ENCODE results near the gene IFNL1. TPM values are rescaled to one million over a fixed set of nuclear protein-coding genes. Genes with fewer than 3 reads are reported as not detected.
A peak's percentile ranks its signal among the peaks of the same experiment; 100 is the strongest.

IFNL1 gene
- total and polyA plus RNA-seq, 9 donors, result not detected

DNA sequence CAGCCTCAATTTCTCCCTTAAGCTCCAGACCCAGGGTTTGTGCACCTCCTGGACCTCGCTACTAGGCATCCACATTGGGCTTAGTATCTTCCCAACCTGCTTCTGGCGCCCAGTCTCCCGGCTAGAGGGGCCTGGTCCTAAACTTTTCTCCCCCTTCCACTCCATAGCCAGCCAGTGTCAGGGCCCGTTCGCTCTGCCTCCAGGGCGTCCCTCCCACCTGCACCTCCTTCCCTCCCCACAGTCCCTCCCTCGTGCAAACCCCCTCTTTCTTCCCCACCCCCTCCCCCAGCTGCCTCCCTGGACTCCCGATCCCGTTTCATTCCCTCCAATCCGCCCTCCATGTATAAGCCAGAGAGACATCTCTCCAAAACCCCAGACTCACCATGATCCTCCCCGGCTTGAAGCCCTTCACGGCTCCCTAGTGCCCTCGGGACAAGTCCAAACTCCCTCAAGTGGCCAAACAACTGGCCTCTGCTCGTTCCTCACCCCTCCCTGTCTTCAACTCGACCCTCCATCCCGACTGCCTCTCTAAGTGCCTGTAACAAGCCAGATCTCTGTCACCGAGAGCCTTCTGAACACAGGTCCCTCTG is 45.0 kb downstream of the IFNL1 start:
- peaks cover 18% of the 10 kb centered on the region for H3K36me3 ChIP-seq (ENCODE audit: control insufficient read depth, insufficient read depth, low read length)
- peak overlapping the region; percentile 81 for H3K4me3 ChIP-seq (ENCODE audit: low read length)
- peaks cover 34% of the 10 kb centered on the region for H3K4me1 ChIP-seq (ENCODE audit: control insufficient read depth, insufficient read depth, low read length)
- 2% methylated on average over 17 of the region's 17 CpGs for WGBS (ENCODE audit: insufficient coverage)
- no peak for DNase-seq
- peak overlapping the region; percentile 83 for H3K27ac ChIP-seq (ENCODE audit: low read length)
- no peaks in the 10 kb centered on the region for H3K27me3 ChIP-seq (ENCODE audit: control insufficient read depth, insufficient read depth, low read length)
- no peaks in the 10 kb centered on the region for H3K9me3 ChIP-seq (replicated peaks; ENCODE audit: control insufficient read depth, low read depth, low read length)

DNA sequence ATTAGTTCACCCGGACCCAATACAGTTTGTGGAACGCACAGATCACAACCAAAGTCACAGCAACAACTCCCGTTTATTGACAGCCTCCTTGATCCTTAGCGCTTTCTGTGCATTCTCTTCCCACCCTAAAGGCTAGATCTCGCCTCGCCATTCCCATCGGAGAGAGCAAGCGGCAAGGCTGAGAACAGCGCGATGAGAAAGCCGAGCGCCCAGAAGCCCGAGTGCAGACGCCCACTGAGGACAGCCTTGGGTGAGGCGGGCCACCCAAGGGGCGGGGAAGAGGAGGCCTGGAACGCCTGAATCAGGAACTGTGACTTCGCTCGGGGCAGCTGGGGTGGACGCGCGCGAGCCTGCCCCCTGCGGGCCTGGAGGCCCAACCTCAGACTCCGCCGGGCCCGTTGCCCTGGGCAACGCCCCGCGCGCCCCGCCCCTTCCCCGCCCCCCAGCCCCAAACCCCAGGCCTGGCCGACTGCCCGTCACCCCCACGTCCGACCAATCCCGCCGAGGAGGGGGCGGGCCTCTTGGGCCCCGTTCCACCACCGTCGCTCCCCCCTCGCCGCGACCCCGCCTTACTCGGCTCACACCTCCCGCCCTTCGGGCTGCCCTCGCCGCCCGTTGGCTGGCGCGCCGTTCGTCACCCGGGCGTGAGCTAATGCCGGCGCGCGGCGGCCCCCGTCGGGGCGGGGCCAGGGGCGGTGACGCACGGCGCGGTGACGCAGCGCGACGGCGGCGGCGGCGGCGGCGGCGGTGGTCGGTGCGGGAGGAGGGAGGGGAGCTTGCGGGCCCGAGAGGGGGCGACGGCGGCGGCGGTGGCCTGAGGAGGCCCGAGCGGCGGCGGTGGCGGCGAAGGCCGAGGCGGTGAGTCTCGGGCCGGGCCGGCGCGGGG is 45.8 kb downstream of the IFNL1 start, which contains the start of gene SAMD4B:
TSS of gene SAMD4B (plus strand) at position 703 of the 886 bp plus-strand sequence. CDS start 14,473 bp downstream, outside the sequence.
- H3K9me3 ChIP-seq (replicated peaks; ENCODE audit: control insufficient read depth, low read depth, low read length), result no peaks in the 10 kb centered on the region
- peak within 1 kb of the TSS; percentile 97 for H3K4me3 ChIP-seq (ENCODE audit: low read length)
- peaks cover 34% of the 10 kb centered on the region for H3K4me1 ChIP-seq (ENCODE audit: control insufficient read depth, insufficient read depth, low read length)
- peak within 1 kb of the TSS; percentile 89 for H3K27ac ChIP-seq (ENCODE audit: low read length)
- under 1% methylated on average over 95 of the region's 105 CpGs for WGBS (ENCODE audit: insufficient coverage)
- H3K27me3 ChIP-seq (ENCODE audit: control insufficient read depth, insufficient read depth, low read length), result no peaks in the 10 kb centered on the region
- peaks cover 22% of the 10 kb centered on the region for H3K36me3 ChIP-seq (ENCODE audit: control insufficient read depth, insufficient read depth, low read length)
- DNase-seq, result peak; percentile 99

DNA sequence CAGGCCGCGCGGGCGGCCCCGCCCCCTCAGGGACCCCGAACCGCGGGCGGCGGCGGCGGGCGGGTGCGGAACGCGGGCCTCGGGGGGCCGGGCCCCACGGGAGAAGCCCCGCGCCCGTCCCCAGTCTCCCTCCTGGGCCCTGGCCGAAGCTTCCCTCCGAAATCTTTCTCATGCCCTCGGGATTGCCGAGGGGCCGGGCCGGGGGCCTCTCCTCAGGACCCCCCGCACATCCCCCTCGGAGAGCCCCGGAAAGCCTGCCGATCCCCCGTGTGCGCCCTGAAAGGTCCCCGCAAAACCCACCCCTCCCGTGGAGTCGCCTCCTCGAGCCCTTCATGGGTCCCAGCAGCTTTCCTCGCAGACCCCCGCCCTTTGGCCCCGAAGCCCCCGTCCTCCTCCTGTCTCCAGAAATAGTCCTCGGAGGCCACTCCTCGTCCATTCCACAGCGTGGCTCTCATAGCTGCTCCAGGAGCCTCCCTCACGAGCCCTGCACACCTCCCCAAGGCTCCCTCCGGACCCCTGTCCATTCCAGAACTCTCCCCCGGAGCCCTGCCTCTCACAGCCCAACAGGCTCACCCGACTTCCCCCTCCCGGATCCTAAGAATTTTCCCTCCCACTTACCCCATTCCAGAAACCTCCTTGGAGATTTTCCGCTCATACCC is 46.6 kb downstream of the IFNL1 start:
- 1% methylated on average over 51 of the region's 51 CpGs for WGBS (ENCODE audit: insufficient coverage)
- Histone ChIP-seq H3K4me1 (ENCODE audit: control insufficient read depth, insufficient read depth, low read length) (peaks cover 37% of the 10 kb centered on the region), H3K4me3 (ENCODE audit: low read length) (peak overlapping the region; percentile 97), H3K9me3 (replicated peaks; ENCODE audit: control insufficient read depth, low read depth, low read length) (no peaks in the 10 kb centered on the region), H3K27me3 (ENCODE audit: control insufficient read depth, insufficient read depth, low read length) (no peaks in the 10 kb centered on the region), H3K36me3 (ENCODE audit: control insufficient read depth, insufficient read depth, low read length) (peaks cover 27% of the 10 kb centered on the region), H3K27ac (ENCODE audit: low read length) (peak overlapping the region; percentile 89)
- peak; percentile 61 for DNase-seq

DNA sequence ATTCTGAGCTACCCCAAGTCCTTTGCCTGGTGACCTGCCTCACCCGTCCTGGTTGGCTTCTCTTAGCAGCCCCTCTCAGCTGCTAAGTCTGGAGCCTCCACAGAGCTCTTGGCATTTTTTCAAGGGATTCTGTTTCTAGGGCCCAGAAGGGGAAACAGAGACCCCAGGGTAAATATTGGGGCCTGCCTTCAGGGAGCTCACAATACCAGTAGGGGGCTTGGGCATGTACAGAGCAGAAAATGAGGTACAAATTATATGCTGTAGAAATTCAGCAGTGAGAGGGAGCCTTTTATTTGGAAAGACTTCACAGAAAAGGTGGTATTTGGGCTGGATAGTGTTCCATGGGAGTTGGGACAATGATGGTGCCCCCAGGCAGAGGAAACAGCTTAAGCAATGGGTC is 49.7 kb downstream of the IFNL1 start:
- no peak for DNase-seq
- H3K4me3 ChIP-seq (ENCODE audit: low read length), result no peak overlapping the region
- H3K4me1 ChIP-seq (ENCODE audit: control insufficient read depth, insufficient read depth, low read length), result peaks cover 33% of the 10 kb centered on the region
- no peak overlapping the region for H3K27ac ChIP-seq (ENCODE audit: low read length)
- no peaks in the 10 kb centered on the region for H3K9me3 ChIP-seq (replicated peaks; ENCODE audit: control insufficient read depth, low read depth, low read length)
- H3K27me3 ChIP-seq (ENCODE audit: control insufficient read depth, insufficient read depth, low read length), result no peaks in the 10 kb centered on the region
- H3K36me3 ChIP-seq (ENCODE audit: control insufficient read depth, insufficient read depth, low read length), result peaks cover 43% of the 10 kb centered on the region
- no CpG with 5 or more reads among the region's 1 CpG for WGBS (ENCODE audit: insufficient coverage)

DNA sequence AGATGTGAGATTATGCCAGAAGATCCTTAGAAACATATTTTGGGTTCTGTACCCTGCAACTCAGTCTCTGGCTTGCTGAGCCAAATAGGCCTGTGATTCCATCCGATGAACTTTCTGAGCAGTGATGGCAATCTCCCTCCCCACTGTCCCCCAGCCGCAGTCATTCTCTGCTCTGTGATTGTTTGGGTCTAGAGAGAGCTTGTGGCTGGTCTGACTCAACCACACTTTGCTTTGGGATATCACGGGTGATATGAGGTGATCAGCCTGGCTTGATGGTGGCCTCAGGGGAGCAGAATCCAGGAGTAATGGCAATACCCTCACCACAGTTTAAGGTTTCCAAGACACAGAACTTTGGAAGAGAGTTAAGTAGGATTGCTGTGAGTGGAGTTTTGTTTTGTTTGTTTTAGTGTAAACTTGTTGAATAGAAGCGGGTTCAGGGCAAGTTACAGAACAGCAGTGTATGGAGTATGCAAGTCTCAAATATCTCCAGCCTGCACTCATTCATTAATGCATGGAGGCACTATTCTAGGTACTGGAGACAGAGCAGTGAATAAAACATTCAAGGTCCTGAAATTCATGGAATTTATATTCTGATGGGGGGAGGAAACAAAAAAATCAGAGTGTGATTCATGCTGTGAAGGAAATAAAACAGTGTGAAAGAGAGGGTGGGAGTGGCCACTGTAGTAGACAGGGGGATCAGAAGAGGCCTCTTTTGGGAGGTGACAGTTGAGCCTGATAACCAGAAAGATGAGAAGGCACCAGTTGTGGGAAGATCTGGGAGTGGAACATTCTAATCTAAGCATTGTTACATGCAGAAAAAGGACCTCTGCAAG is 51.3 kb downstream of the IFNL1 start:
- no peak for DNase-seq
- Histone ChIP-seq H3K4me3 (ENCODE audit: low read length) (no peak overlapping the region), H3K4me1 (ENCODE audit: control insufficient read depth, insufficient read depth, low read length) (peaks cover 39% of the 10 kb centered on the region), H3K9me3 (replicated peaks; ENCODE audit: control insufficient read depth, low read depth, low read length) (no peaks in the 10 kb centered on the region), H3K27ac (ENCODE audit: low read length) (no peak overlapping the region), H3K27me3 (ENCODE audit: control insufficient read depth, insufficient read depth, low read length) (no peaks in the 10 kb centered on the region), H3K36me3 (ENCODE audit: control insufficient read depth, insufficient read depth, low read length) (peaks cover 54% of the 10 kb centered on the region)
- WGBS (ENCODE audit: insufficient coverage), result no CpG with 5 or more reads among the region's 4 CpGs

Other genes with a start within 250 kb of the IFNL1 start
- gene ACP7, start 212.0 kb upstream of the IFNL1 start, total RNA-seq, result 0.09 TPM
- gene ACP7, start 212.0 kb upstream of the IFNL1 start, polyA plus RNA-seq (ENCODE audit: insufficient read depth in 1 of 8, insufficient read length in 8 of 8, low replicate concordance in 1 of 8), result under 1 TPM in 7 of 8 donors, not detected in 1; 0.05 to 0.28 (median 0.11) TPM
- 3.5 TPM for gene PAK4, start 170.6 kb upstream of the IFNL1 start, total RNA-seq
- 10 to 100 TPM; 15.8 to 29.2 (median 21.9) TPM for gene PAK4, start 170.6 kb upstream of the IFNL1 start, polyA plus RNA-seq (ENCODE audit: insufficient read depth in 1 of 8, insufficient read length in 8 of 8, low replicate concordance in 1 of 8)
- 0.04 TPM for gene NCCRP1, start 99.4 kb upstream of the IFNL1 start, total RNA-seq
- under 1 TPM in 5 of 8 donors, not detected in 3; 0.12 to 0.35 (median 0.20) TPM for gene NCCRP1, start 99.4 kb upstream of the IFNL1 start, polyA plus RNA-seq (ENCODE audit: insufficient read depth in 1 of 8, insufficient read length in 8 of 8, low replicate concordance in 1 of 8)
- not detected for gene SYCN, start 92.1 kb upstream of the IFNL1 start, total RNA-seq
- not detected for gene SYCN, start 92.1 kb upstream of the IFNL1 start, polyA plus RNA-seq (ENCODE audit: insufficient read depth in 1 of 8, insufficient read length in 8 of 8, low replicate concordance in 1 of 8)
- gene IFNL3, start 51.4 kb upstream of the IFNL1 start, total RNA-seq, result not detected
- not detected for gene IFNL3, start 51.4 kb upstream of the IFNL1 start, polyA plus RNA-seq (ENCODE audit: insufficient read depth in 1 of 8, insufficient read length in 8 of 8, low replicate concordance in 1 of 8)
- 0.04 TPM for gene IFNL4, start 47.6 kb upstream of the IFNL1 start, total RNA-seq
- under 1 TPM in 1 of 8 donors, not detected in 7; 0.16 TPM for gene IFNL4, start 47.6 kb upstream of the IFNL1 start, polyA plus RNA-seq (ENCODE audit: insufficient read depth in 1 of 8, insufficient read length in 8 of 8, low replicate concordance in 1 of 8)
- gene IFNL2, start 28.0 kb upstream of the IFNL1 start, total RNA-seq, result not detected
- gene IFNL2, start 28.0 kb upstream of the IFNL1 start, polyA plus RNA-seq (ENCODE audit: insufficient read depth in 1 of 8, insufficient read length in 8 of 8, low replicate concordance in 1 of 8), result not detected
- gene LRFN1, start 24.5 kb downstream of the IFNL1 start, total RNA-seq, result 0.31 TPM
- 1 to 10 TPM in 4 of 8 donors, under 1 TPM in 4; 0.68 to 1.8 (median 1.0) TPM for gene LRFN1, start 24.5 kb downstream of the IFNL1 start, polyA plus RNA-seq (ENCODE audit: insufficient read depth in 1 of 8, insufficient read length in 8 of 8, low replicate concordance in 1 of 8)
- gene GMFG, start 39.6 kb downstream of the IFNL1 start, total RNA-seq, result 25.8 TPM
- 10 to 100 TPM; 16.1 to 25.3 (median 18.9) TPM for gene GMFG, start 39.6 kb downstream of the IFNL1 start, polyA plus RNA-seq (ENCODE audit: insufficient read depth in 1 of 8, insufficient read length in 8 of 8, low replicate concordance in 1 of 8)
- gene SAMD4B, start 46.0 kb downstream of the IFNL1 start, total RNA-seq, result 36.6 TPM
- gene SAMD4B, start 46.0 kb downstream of the IFNL1 start, polyA plus RNA-seq (ENCODE audit: insufficient read depth in 1 of 8, insufficient read length in 8 of 8, low replicate concordance in 1 of 8), result 10 to 100 TPM; 66.9 to 99.6 (median 84.6) TPM
- gene PAF1, start 94.7 kb downstream of the IFNL1 start, total RNA-seq, result 21.0 TPM
- 10 to 100 TPM; 38.7 to 48.0 (median 41.6) TPM for gene PAF1, start 94.7 kb downstream of the IFNL1 start, polyA plus RNA-seq (ENCODE audit: insufficient read depth in 1 of 8, insufficient read length in 8 of 8, low replicate concordance in 1 of 8)
- 17.3 TPM for gene MED29, start 95.0 kb downstream of the IFNL1 start, total RNA-seq
- 10 to 100 TPM; 20.8 to 30.5 (median 26.6) TPM for gene MED29, start 95.0 kb downstream of the IFNL1 start, polyA plus RNA-seq (ENCODE audit: insufficient read depth in 1 of 8, insufficient read length in 8 of 8, low replicate concordance in 1 of 8)
- gene ZFP36, start 110.4 kb downstream of the IFNL1 start, total RNA-seq, result 14.2 TPM
- 100 to 1,000 TPM in 3 of 8 donors, 10 to 100 TPM in 5; 26.6 to 143 (median 73.4) TPM for gene ZFP36, start 110.4 kb downstream of the IFNL1 start, polyA plus RNA-seq (ENCODE audit: insufficient read depth in 1 of 8, insufficient read length in 8 of 8, low replicate concordance in 1 of 8)
- gene PLEKHG2, start 116.3 kb downstream of the IFNL1 start, total RNA-seq, result 21.2 TPM
- gene PLEKHG2, start 116.3 kb downstream of the IFNL1 start, polyA plus RNA-seq (ENCODE audit: insufficient read depth in 1 of 8, insufficient read length in 8 of 8, low replicate concordance in 1 of 8), result 10 to 100 TPM; 33.5 to 65.3 (median 50.1) TPM
- gene RPS16, start 139.5 kb downstream of the IFNL1 start, total RNA-seq, result 261 TPM
- 1,000 to 10,000 TPM; 1,818 to 2,619 (median 2,073) TPM for gene RPS16, start 139.5 kb downstream of the IFNL1 start, polyA plus RNA-seq (ENCODE audit: insufficient read depth in 1 of 8, insufficient read length in 8 of 8, low replicate concordance in 1 of 8)
- gene SUPT5H, start 149.2 kb downstream of the IFNL1 start, total RNA-seq, result 50.0 TPM
- gene SUPT5H, start 149.2 kb downstream of the IFNL1 start, polyA plus RNA-seq (ENCODE audit: insufficient read depth in 1 of 8, insufficient read length in 8 of 8, low replicate concordance in 1 of 8), result 100 to 1,000 TPM in 3 of 8 donors, 10 to 100 TPM in 5; 80.4 to 108 (median 99.7) TPM
- 38.8 TPM for gene TIMM50, start 184.4 kb downstream of the IFNL1 start, total RNA-seq
- 10 to 100 TPM; 44.2 to 55.3 (median 49.8) TPM for gene TIMM50, start 184.4 kb downstream of the IFNL1 start, polyA plus RNA-seq (ENCODE audit: insufficient read depth in 1 of 8, insufficient read length in 8 of 8, low replicate concordance in 1 of 8)
- 0.09 TPM for gene DLL3, start 202.5 kb downstream of the IFNL1 start, total RNA-seq
- gene DLL3, start 202.5 kb downstream of the IFNL1 start, polyA plus RNA-seq (ENCODE audit: insufficient read depth in 1 of 8, insufficient read length in 8 of 8, low replicate concordance in 1 of 8), result under 1 TPM in 7 of 8 donors, not detected in 1; 0.14 to 0.27 (median 0.23) TPM
- gene SELENOV, start 218.7 kb downstream of the IFNL1 start, total RNA-seq, result 0.13 TPM
- under 1 TPM in 5 of 8 donors, not detected in 3; 0.08 to 0.48 (median 0.40) TPM for gene SELENOV, start 218.7 kb downstream of the IFNL1 start, polyA plus RNA-seq (ENCODE audit: insufficient read depth in 1 of 8, insufficient read length in 8 of 8, low replicate concordance in 1 of 8)
- 3.2 TPM for gene EID2B, start 236.4 kb downstream of the IFNL1 start, total RNA-seq
- 1 to 10 TPM; 2.2 to 3.0 (median 2.5) TPM for gene EID2B, start 236.4 kb downstream of the IFNL1 start, polyA plus RNA-seq (ENCODE audit: insufficient read depth in 1 of 8, insufficient read length in 8 of 8, low replicate concordance in 1 of 8)
- gene EID2, start 243.8 kb downstream of the IFNL1 start, total RNA-seq, result 7.0 TPM
- gene EID2, start 243.8 kb downstream of the IFNL1 start, polyA plus RNA-seq (ENCODE audit: insufficient read depth in 1 of 8, insufficient read length in 8 of 8, low replicate concordance in 1 of 8), result 10 to 100 TPM in 6 of 8 donors, 1 to 10 TPM in 2; 9.2 to 13.4 (median 10.5) TPM

All from muscle of leg (tissue), 11 donors.